ENCODE data around the gene TBX1. TPM values are rescaled to one million over a fixed set of nuclear protein-coding genes. Genes with fewer than 3 reads are reported as not detected.

Gene TBX1
- total RNA-seq, 1 donor from 2014 or later = 6.8 TPM

- peaks cover 13% of the 10 kb centered on the region for H3K4me1 Mint-ChIP-seq (ENCODE audit: low read depth, unreplicated experiment)
- H3K4me1 ChIP-seq (ENCODE audit: insufficient read depth, low read length) = peaks cover 15% of the 10 kb centered on the region
- H4K20me1 ChIP-seq (ENCODE audit: insufficient read depth, low read length) = peaks cover 13% of the 10 kb centered on the region
- H3K9me3 ChIP-seq (ENCODE audit: insufficient read depth, low read depth, low read length) = no peaks in the 10 kb centered on the region
- H3K27ac ChIP-seq (ENCODE audit: low read depth, low read length) = no peak overlapping the region
- TF ChIP-seq EZH2 (IDR thresholded peaks at IDR 0.05; ENCODE audit: insufficient read depth, low read length) = no peak
- TF ChIP-seq CTCF (IDR thresholded peaks at IDR 0.05; ENCODE audit: insufficient read depth, low read depth, low read length) = no peak
- no peak overlapping the region for H3K4me3 Mint-ChIP-seq (ENCODE audit: unreplicated experiment)
- no peak for DNase-seq (ENCODE audit: low read depth)
- no peaks in the 10 kb centered on the region for H3K9me3 Mint-ChIP-seq (ENCODE audit: unreplicated experiment)
- no peak overlapping the region for H3K4me3 ChIP-seq (ENCODE audit: insufficient read depth, low read depth, low read length)
- peaks cover 15% of the 10 kb centered on the region for H3K36me3 Mint-ChIP-seq (ENCODE audit: low read depth, unreplicated experiment)
- no peak overlapping the region for H3K9ac ChIP-seq (ENCODE audit: low read length)
- no peak overlapping the region for H2AFZ ChIP-seq (ENCODE audit: low read depth, low read length)
- H3K27ac Mint-ChIP-seq (ENCODE audit: unreplicated experiment) = no peak overlapping the region
- H3K79me2 ChIP-seq (ENCODE audit: insufficient read depth, low read length) = no peaks in the 10 kb centered on the region
- H3K27me3 ChIP-seq (ENCODE audit: insufficient read depth, low read length) = peaks cover 2% of the 10 kb centered on the region
- FAIRE-seq = no peak
- no peaks in the 10 kb centered on the region for H3K36me3 ChIP-seq (ENCODE audit: insufficient read depth, low read length)
- no peak overlapping the region for H3K4me2 ChIP-seq (ENCODE audit: low read length)
- H3K27me3 Mint-ChIP-seq (ENCODE audit: low read depth, unreplicated experiment) = peaks cover 14% of the 10 kb centered on the region
These were observed 51.5 kb downstream of the TBX1 start for GRCh38 chr22:19811811-19812771.

- Histone ChIP-seq H3K36me3 (ENCODE audit: insufficient read depth, low read length) (no peaks in the 10 kb centered on the region), H3K9ac (ENCODE audit: low read length) (no peak overlapping the region), H3K27me3 (ENCODE audit: insufficient read depth, low read length) (peaks cover 2% of the 10 kb centered on the region), H3K27ac (ENCODE audit: low read depth, low read length) (no peak overlapping the region), H2AFZ (ENCODE audit: low read depth, low read length) (no peak overlapping the region), H3K4me1 (ENCODE audit: insufficient read depth, low read length) (peaks cover 15% of the 10 kb centered on the region), H3K79me2 (ENCODE audit: insufficient read depth, low read length) (no peaks in the 10 kb centered on the region), H3K4me2 (ENCODE audit: low read length) (no peak overlapping the region), H3K9me3 (ENCODE audit: insufficient read depth, low read depth, low read length) (no peaks in the 10 kb centered on the region), H3K4me3 (ENCODE audit: insufficient read depth, low read depth, low read length) (no peak overlapping the region), H4K20me1 (ENCODE audit: insufficient read depth, low read length) (peaks cover 13% of the 10 kb centered on the region)
- TF ChIP-seq CTCF (IDR thresholded peaks at IDR 0.05; ENCODE audit: insufficient read depth, low read depth, low read length) (no peak), EZH2 (IDR thresholded peaks at IDR 0.05; ENCODE audit: insufficient read depth, low read length) (no peak)
- H3K27ac Mint-ChIP-seq (ENCODE audit: unreplicated experiment) = no peak overlapping the region
- no peaks in the 10 kb centered on the region for H3K9me3 Mint-ChIP-seq (ENCODE audit: unreplicated experiment)
- H3K27me3 Mint-ChIP-seq (ENCODE audit: low read depth, unreplicated experiment) = peaks cover 17% of the 10 kb centered on the region
- peaks cover 15% of the 10 kb centered on the region for H3K36me3 Mint-ChIP-seq (ENCODE audit: low read depth, unreplicated experiment)
- FAIRE-seq (no peak), DNase-seq (ENCODE audit: low read depth) (no peak)
- H3K4me3 Mint-ChIP-seq (ENCODE audit: unreplicated experiment) = no peak overlapping the region
- H3K4me1 Mint-ChIP-seq (ENCODE audit: low read depth, unreplicated experiment) = peaks cover 13% of the 10 kb centered on the region
These were observed 52.3 kb downstream of the TBX1 start for GRCh38 chr22:19812910-19813309.

DNA sequence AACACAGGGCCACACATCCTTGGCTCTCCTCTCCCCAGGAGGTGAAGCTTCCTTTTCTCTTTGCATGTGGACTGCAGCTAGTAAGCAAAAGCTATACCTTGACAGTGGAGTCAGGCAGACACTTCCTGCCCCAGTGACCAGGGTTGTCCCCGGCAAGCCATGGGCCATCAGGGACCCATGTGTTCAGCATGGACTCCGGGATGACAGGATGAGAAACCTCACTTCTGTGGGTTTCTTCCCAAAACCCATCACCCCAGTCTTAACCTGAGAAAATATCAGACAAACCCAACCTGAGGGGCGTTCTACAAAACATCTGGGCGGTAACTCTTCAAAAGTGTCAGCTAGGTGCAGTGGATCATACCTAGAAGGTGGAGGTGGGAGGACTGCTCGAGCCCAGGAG, 53.9 kb downstream of the TBX1 start:
- DNase-seq (ENCODE audit: low read depth) = no peak
- H3K9ac ChIP-seq (ENCODE audit: low read length) = no peak overlapping the region
- no peak for TF ChIP-seq EZH2 (IDR thresholded peaks at IDR 0.05; ENCODE audit: insufficient read depth, low read length)
- no peak for TF ChIP-seq CTCF (IDR thresholded peaks at IDR 0.05; ENCODE audit: insufficient read depth, low read depth, low read length)
- H3K36me3 Mint-ChIP-seq (ENCODE audit: low read depth, unreplicated experiment) = peaks cover 15% of the 10 kb centered on the region
- no peak overlapping the region for H3K4me3 ChIP-seq (ENCODE audit: insufficient read depth, low read depth, low read length)
- no peaks in the 10 kb centered on the region for H3K79me2 ChIP-seq (ENCODE audit: insufficient read depth, low read length)
- no peaks in the 10 kb centered on the region for H3K9me3 Mint-ChIP-seq (ENCODE audit: unreplicated experiment)
- no peak overlapping the region for H3K4me3 Mint-ChIP-seq (ENCODE audit: unreplicated experiment)
- H3K4me2 ChIP-seq (ENCODE audit: low read length) = no peak overlapping the region
- peaks cover 13% of the 10 kb centered on the region for H4K20me1 ChIP-seq (ENCODE audit: insufficient read depth, low read length)
- peaks cover 7% of the 10 kb centered on the region for H3K27me3 Mint-ChIP-seq (ENCODE audit: low read depth, unreplicated experiment)
- H3K27ac ChIP-seq (ENCODE audit: low read depth, low read length) = no peak overlapping the region
- H3K4me1 ChIP-seq (ENCODE audit: insufficient read depth, low read length) = peaks cover 15% of the 10 kb centered on the region
- peaks cover 13% of the 10 kb centered on the region for H3K4me1 Mint-ChIP-seq (ENCODE audit: low read depth, unreplicated experiment)
- H3K27me3 ChIP-seq (ENCODE audit: insufficient read depth, low read length) = no peaks in the 10 kb centered on the region
- H2AFZ ChIP-seq (ENCODE audit: low read depth, low read length) = no peak overlapping the region
- no peak for FAIRE-seq
- H3K36me3 ChIP-seq (ENCODE audit: insufficient read depth, low read length) = no peaks in the 10 kb centered on the region
- H3K27ac Mint-ChIP-seq (ENCODE audit: unreplicated experiment) = no peak overlapping the region
- H3K9me3 ChIP-seq (ENCODE audit: insufficient read depth, low read depth, low read length) = no peaks in the 10 kb centered on the region

Data from astrocyte (in vitro differentiated cells and primary cell).